ENCODE results near the gene SNAP25.

Gene SNAP25

GRCh38 chr20:10180651-10181235 is 37.9 kb upstream of the SNAP25 start:
- TF ChIP-seq, protein P1, sequence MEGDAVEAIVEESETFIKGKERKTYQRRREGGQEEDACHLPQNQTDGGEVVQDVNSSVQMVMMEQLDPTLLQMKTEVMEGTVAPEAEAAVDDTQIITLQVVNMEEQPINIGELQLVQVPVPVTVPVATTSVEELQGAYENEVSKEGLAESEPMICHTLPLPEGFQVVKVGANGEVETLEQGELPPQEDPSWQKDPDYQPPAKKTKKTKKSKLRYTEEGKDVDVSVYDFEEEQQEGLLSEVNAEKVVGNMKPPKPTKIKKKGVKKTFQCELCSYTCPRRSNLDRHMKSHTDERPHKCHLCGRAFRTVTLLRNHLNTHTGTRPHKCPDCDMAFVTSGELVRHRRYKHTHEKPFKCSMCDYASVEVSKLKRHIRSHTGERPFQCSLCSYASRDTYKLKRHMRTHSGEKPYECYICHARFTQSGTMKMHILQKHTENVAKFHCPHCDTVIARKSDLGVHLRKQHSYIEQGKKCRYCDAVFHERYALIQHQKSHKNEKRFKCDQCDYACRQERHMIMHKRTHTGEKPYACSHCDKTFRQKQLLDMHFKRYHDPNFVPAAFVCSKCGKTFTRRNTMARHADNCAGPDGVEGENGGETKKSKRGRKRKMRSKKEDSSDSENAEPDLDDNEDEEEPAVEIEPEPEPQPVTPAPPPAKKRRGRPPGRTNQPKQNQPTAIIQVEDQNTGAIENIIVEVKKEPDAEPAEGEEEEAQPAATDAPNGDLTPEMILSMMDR (IDR thresholded peaks at IDR 0.05; ENCODE audit: low read depth, low read length, missing control alignments), result no peak
- Histone ChIP-seq H3K27me3 (replicated peaks) (no peaks in the 10 kb centered on the region), H3K4me3 (ENCODE audit: low read depth, low read length) (no peak overlapping the region), H3K27ac (no peak overlapping the region), H3K36me3 (replicated peaks) (no peaks in the 10 kb centered on the region)
- in situ Hi-C loops (cut with HindIII; ENCODE audit: low pct_ligation_motif_present, low sequenced_read_pairs), result no loop called here
- no peak for DNase-seq

DNA sequence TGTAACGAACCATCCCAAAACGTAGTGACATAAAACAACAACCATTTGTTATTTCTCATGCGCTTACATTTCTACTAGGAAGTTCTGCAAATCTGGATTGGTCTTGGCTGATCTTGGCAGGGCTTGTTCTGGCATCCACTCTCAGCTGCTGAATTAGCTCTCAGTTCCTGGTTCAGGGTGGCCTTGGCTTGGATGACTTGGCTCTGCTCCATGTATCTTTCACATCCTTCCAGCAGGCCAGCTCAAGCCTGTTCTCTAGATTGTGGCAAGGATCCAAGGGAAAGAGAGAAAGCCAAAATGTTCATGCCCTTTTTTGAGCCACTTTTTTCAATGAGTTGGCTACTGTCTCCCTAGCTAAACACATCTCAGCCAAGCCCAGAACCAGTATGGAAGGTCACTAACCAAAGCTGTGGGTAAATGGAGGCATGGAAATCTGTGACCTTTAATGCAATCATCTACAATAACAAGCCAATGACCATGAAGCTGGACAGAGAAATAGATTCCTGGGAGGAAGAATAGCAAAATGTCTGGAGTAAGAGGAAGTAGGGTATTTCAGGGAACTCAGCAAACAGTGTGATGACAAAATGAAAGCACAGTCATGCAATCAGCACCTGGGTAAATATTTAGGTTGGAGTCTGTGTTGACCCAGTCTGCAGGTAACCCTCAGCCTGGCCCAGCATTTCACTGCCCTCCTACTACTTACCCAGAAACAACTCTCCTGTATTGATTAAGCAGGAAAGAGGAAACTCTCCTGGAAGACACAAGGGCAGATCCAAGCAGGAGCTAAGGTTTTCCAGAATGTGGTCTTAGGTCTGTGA is 32.7 kb upstream of the SNAP25 start:
- in situ Hi-C loops (cut with HindIII; ENCODE audit: low pct_ligation_motif_present, low sequenced_read_pairs), result no loop called here
- no peak overlapping the region for H3K4me3 ChIP-seq (ENCODE audit: low read depth, low read length)
- TF ChIP-seq, protein P1 (IDR thresholded peaks at IDR 0.05; ENCODE audit: low read depth, low read length, missing control alignments), result no peak
- no peak overlapping the region for H3K27ac ChIP-seq
- no peaks in the 10 kb centered on the region for H3K27me3 ChIP-seq (replicated peaks)
- no peak for DNase-seq
- no peaks in the 10 kb centered on the region for H3K36me3 ChIP-seq (replicated peaks)

DNA sequence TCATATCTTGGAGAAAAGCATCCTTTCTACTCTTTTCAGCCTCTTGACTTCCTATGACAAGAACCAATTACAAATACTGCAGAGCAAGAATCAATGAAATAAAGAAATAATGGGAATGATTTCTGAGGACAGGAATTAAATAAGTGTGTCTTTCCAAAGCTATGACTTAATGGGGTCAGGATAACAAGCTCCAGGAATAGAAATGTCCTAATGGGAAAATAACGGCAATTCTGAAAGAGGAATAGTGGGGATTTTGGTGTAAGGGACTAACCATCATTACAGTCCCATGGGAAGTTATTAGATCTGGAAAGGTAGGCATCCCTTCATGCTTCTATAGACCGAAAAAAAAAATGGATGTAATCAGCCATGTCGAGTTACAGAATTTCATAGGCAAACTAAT is 28.2 kb upstream of the SNAP25 start:
- TF ChIP-seq, protein P1 (IDR thresholded peaks at IDR 0.05; ENCODE audit: low read depth, low read length, missing control alignments), result no peak
- H3K36me3 ChIP-seq (replicated peaks), result no peaks in the 10 kb centered on the region
- in situ Hi-C loops (cut with HindIII; ENCODE audit: low pct_ligation_motif_present, low sequenced_read_pairs), result no loop called here
- no peak overlapping the region for H3K4me3 ChIP-seq (ENCODE audit: low read depth, low read length)
- DNase-seq, result no peak
- no peaks in the 10 kb centered on the region for H3K27me3 ChIP-seq (replicated peaks)
- H3K27ac ChIP-seq, result no peak overlapping the region

GRCh38 chr20:10192171-10192570 is 26.5 kb upstream of the SNAP25 start:
- Histone ChIP-seq H3K36me3 (replicated peaks) (no peaks in the 10 kb centered on the region), H3K27ac (no peak overlapping the region), H3K4me3 (ENCODE audit: low read depth, low read length) (no peak overlapping the region), H3K27me3 (replicated peaks) (no peaks in the 10 kb centered on the region)
- DNase-seq, result no peak
- TF ChIP-seq, protein P1 (IDR thresholded peaks at IDR 0.05; ENCODE audit: low read depth, low read length, missing control alignments), result no peak
- in situ Hi-C loops (cut with HindIII; ENCODE audit: low pct_ligation_motif_present, low sequenced_read_pairs), result no loop called here

DNA sequence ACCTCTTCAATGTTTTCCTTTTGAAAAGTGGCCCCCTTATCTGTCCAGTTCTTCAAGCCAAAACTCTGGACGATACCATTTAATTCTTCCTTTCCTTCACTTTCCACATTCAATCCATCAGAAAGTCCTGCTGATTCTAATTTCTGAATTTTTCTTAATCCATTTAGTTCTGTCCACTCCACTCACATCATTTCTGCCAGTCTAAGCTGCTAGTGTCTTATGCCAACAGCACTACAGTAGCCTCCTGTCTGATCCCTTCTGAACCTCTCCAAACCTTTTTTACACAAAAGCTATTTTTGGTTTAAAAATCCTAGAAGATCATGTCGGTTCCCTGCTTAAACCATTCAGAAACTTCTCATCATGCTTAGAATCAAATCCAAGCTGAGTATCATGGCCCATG is 24.5 kb upstream of the SNAP25 start:
- no peaks in the 10 kb centered on the region for H3K27me3 ChIP-seq (replicated peaks)
- DNase-seq, result no peak
- H3K4me3 ChIP-seq (ENCODE audit: low read depth, low read length), result no peak overlapping the region
- TF ChIP-seq, protein P1 (IDR thresholded peaks at IDR 0.05; ENCODE audit: low read depth, low read length, missing control alignments), result no peak
- in situ Hi-C loops (cut with HindIII; ENCODE audit: low pct_ligation_motif_present, low sequenced_read_pairs), result no loop called here
- no peak overlapping the region for H3K27ac ChIP-seq
- H3K36me3 ChIP-seq (replicated peaks), result no peaks in the 10 kb centered on the region
